Upper lobe of left lung (tissue), 6 donors: ENCODE measurements around the gene SEC14L6. TPM values are rescaled to one million over a fixed set of nuclear protein-coding genes. Genes with fewer than 3 reads are reported as not detected.

Experiments
- ATAC-seq, 2 donors: fragments of 200-7000 bp; cut with Tn5 transposase; one replicate each; pipeline ENCODE4 v1.9.1; 2022; ENCODE audit warnings: mild to moderate bottlenecking in 2 of 2, moderate library complexity in 2 of 2; ENCODE audit not compliant: low FRiP score in 2 of 2
- DNase-seq, 2 donors: peaks; one replicate each; pipeline ENCODE4 v3.0.0-alpha.2; 2019 to 2020
- H3K27ac ChIP-seq, 4 donors: fragments of 200-600 bp; sonication (generic); one replicate each; pipeline ENCODE4 v1.5.1; 2016 to 2019
- H3K27me3 ChIP-seq, 4 donors: fragments of 200-600 bp; sonication (generic); one replicate each; pipeline ENCODE4 v1.5.1; 2017 to 2019
- H3K36me3 ChIP-seq, 4 donors: fragments of 200-600 bp; sonication (generic); one replicate each; pipeline ENCODE4 v1.5.1; 2016 to 2019
- H3K4me1 ChIP-seq, 4 donors: fragments of 200-600 bp; sonication (generic); one replicate each; pipeline ENCODE4 v1.5.1; 2018 to 2019
- H3K4me3 ChIP-seq, 4 donors: fragments of 200-600 bp; sonication (generic); one replicate each; pipeline ENCODE4 v1.5.1; 2017 to 2019; ENCODE audit warnings: mild to moderate bottlenecking in 2 of 4, moderate library complexity in 1 of 4
- H3K9me3 ChIP-seq, 4 donors: fragments of 200-600 bp; sonication (generic); one replicate each; pipeline ENCODE4 v1.5.1; 2018 to 2019
- EP300 ChIP-seq, 4 donors: sonication (generic); formaldehyde crosslinking; IDR thresholded peaks; one replicate each; pipeline ENCODE4 v1.5.1; 2017; ENCODE audit warnings: antibody characterized with exemption in 4 of 4, control low read depth in 2 of 4
- POLR2A ChIP-seq, 4 donors: fragments of 450-650 bp; IDR thresholded peaks; one replicate each; pipeline ENCODE4 v1.5.1; 2016 to 2017; ENCODE audit warnings: antibody characterized with exemption in 4 of 4, mild to moderate bottlenecking in 2 of 4
- POLR2AphosphoS5 ChIP-seq, 2 donors: sonication (generic); formaldehyde crosslinking; IDR thresholded peaks; one replicate each; pipeline ENCODE4 v1.5.1; 2017; ENCODE audit warnings: antibody characterized with exemption in 2 of 2
- WGBS, 2 donors: methylation state at CpG; one replicate each; pipeline ENCODE4 v1.1.5; 2017 to 2018; 5-methylcytosine and 5-hydroxymethylcytosine counted together
- total RNA-seq, 6 donors: library from RNA; depleted of rRNA in 4 of 6; stranded (reverse); fragments of >200 nt in 4 of 6; gene quantifications; one replicate each; pipeline versions ENCODE4 v1.1.0 to v1.2.1, GENCODE V29; 2016 to 2021
- TF ChIP-seq, protein P1 (sequence below), 6 experiments: fragments of 450-650 bp in 4 of 6; fragments of 200-600 bp in 2 of 6; sonication (generic) in 2 of 6; IDR thresholded peaks; one replicate each; pipeline ENCODE4 v1.5.1; 2016 to 2019; ENCODE audit warnings: antibody characterized with exemption in 6 of 6
- donor health status: DM: no; HTN: no; CAD: no; lungs with moderate emphysema.
- donor health status: DM: no; HTN: yes; CAD: no; lungs with severe emphysema.

Gene SEC14L6
- total RNA-seq, 6 donors from 2014 or later = 11.4 to 41.3 (median 20.9) TPM

DNA sequence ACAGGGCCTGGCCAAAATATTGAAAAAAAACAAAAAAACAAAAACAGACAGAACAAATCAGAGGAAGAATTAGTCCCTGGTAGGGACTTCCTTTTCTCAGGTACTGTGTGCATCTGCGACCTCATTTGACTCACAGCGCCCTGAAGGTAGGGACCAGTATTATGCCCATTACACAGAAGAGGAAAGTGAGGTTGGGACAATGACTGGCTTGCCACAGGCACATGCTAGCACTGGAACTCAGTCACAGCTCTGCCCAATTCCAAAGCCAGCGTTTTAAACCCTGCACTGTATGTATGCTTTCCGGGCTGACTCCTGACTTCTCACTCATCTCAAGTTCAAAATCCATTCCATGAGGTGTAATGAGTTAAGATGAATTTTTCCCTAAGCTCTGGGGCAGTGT is 44.4 kb downstream of the SEC14L6 start:
- Histone ChIP-seq H3K4me1 (peaks cover 0 to 8% (median 7%) of the 10 kb centered on the region in 4 donors), H3K4me3 (no peak overlapping the region), H3K9me3 (no peaks in the 10 kb centered on the region), H3K27me3 (peaks cover 0 to 8% (median 3%) of the 10 kb centered on the region in 4 donors), H3K36me3 (no peaks in the 10 kb centered on the region), H3K27ac (no peak overlapping the region)
- TF ChIP-seq POLR2AphosphoS5 (IDR thresholded peaks at IDR 0.05) = no peak
- TF ChIP-seq EP300 (IDR thresholded peaks at IDR 0.05) = no peak
- ATAC-seq (no peak), DNase-seq (no peak)
- WGBS, 2 donors = 82 to 91% methylated on average over 4 of the region's 4 CpGs

DNA sequence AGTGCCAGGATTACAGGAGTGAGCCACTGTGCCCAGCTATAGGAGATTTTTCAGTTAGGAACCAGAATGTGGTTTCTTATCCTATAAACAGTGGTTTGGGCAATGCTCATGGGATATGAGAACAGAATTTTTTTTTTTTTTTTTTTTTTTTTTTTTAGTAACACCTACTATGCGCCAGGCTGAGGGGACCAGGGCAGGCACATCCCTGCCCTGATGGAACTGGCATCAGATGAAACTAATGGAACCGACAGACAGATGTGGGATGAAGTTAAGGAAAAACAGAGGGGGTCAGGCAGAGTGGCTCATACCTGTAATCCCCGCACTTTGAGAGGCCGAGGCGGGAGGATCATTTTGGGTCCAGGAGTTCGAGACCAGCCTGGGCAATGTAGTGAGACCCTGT is 45.9 kb downstream of the SEC14L6 start:
- H3K27ac ChIP-seq = no peak overlapping the region
- peaks cover 0 to 6% (median 3%) of the 10 kb centered on the region in 4 donors for H3K27me3 ChIP-seq
- TF ChIP-seq EP300 (IDR thresholded peaks at IDR 0.05) (no peak), POLR2A (IDR thresholded peaks at IDR 0.05) (no peak), POLR2AphosphoS5 (IDR thresholded peaks at IDR 0.05) (no peak)
- TF ChIP-seq, protein P1, sequence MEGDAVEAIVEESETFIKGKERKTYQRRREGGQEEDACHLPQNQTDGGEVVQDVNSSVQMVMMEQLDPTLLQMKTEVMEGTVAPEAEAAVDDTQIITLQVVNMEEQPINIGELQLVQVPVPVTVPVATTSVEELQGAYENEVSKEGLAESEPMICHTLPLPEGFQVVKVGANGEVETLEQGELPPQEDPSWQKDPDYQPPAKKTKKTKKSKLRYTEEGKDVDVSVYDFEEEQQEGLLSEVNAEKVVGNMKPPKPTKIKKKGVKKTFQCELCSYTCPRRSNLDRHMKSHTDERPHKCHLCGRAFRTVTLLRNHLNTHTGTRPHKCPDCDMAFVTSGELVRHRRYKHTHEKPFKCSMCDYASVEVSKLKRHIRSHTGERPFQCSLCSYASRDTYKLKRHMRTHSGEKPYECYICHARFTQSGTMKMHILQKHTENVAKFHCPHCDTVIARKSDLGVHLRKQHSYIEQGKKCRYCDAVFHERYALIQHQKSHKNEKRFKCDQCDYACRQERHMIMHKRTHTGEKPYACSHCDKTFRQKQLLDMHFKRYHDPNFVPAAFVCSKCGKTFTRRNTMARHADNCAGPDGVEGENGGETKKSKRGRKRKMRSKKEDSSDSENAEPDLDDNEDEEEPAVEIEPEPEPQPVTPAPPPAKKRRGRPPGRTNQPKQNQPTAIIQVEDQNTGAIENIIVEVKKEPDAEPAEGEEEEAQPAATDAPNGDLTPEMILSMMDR (IDR thresholded peaks at IDR 0.05) = no peak
- 90 to 92% methylated on average over 6 of the region's 6 CpGs for WGBS, 2 donors
- no peaks in the 10 kb centered on the region for H3K36me3 ChIP-seq
- H3K4me1 ChIP-seq = peaks cover 0 to 7% (median 4%) of the 10 kb centered on the region in 4 donors
- no peaks in the 10 kb centered on the region for H3K9me3 ChIP-seq
- DNase-seq = no peak
- no peak overlapping the region for H3K4me3 ChIP-seq
- ATAC-seq = no peak

DNA sequence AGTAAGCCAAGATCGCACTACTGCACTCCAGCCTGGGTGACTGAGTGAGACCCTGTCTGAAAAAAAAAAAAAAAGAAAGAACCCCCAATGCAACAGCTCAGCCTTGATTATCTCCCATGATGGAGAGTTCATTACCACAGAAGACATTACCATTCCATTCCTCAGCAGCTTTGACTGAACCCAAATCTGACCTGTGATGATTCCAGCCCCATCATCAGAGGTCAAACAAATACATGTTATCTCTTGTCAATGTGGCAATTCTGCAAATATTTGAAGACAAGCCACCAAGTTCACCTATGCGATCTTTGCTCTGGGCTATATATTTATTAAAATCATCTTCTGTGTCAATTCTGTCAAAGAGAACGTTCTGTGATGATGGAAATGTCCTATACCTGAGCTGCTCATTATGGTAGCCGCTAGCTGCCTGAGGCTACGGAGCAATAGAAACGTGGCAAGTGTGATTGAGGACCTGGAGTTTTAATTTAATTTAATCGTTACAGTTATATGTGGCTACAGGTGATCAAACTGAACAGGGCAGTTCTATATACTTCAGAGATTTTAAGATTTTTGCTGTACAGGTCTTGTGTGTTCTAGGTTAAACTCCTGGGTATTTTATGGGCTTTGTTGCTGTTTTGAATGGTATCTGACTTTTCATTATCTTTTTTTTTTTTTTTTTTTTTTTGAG is 48.9 kb downstream of the SEC14L6 start:
- Histone ChIP-seq H3K36me3 (no peaks in the 10 kb centered on the region), H3K9me3 (no peaks in the 10 kb centered on the region), H3K27me3 (no peaks in the 10 kb centered on the region), H3K27ac (no peak overlapping the region), H3K4me3 (no peak overlapping the region), H3K4me1 (no peaks in the 10 kb centered on the region)
- DNase-seq = no peak
- 81 to 85% methylated on average over 7 of the region's 7 CpGs for WGBS, 2 donors
- TF ChIP-seq POLR2A (IDR thresholded peaks at IDR 0.05) (no peak), POLR2AphosphoS5 (IDR thresholded peaks at IDR 0.05) (no peak), EP300 (IDR thresholded peaks at IDR 0.05) (no peak)
- TF ChIP-seq, protein P1 (IDR thresholded peaks at IDR 0.05) = no peak
- ATAC-seq = no peak

DNA sequence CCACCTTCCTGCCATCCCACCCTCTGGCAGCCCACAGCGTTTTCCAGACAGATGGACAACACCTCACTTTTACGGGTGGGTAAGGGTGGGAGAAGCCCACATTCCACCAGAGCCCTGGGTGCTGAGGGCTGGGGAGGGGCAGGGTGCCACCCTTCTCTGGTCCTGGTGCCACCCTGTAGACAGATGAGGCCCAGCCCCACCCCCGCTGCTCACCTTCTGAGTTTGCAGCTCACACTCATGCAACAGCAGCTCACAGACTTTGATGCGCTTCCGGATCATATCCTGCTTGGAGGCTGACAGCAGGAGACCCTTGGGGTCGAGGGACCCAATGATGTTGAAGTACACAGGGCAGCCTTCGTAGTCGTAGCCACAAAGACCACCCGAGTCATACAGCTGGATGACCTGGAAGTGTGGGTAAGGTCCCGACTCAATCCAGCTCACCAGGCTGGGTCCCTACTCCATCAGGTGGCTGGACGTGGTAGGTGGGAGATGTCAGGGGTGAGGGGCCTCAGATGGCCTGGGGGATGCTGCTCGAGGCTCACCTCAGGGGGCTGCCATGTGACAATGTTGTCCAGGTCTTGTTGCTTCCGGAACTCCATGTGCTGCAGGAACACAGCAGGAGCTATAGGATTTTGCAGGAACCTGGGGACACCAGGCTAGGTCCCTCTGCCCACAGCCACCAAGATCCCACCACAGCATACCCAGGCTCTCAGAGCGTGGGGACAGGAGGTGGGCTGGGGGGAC is 51.3 kb downstream of the SEC14L6 start:
- Histone ChIP-seq H3K27me3 (no peaks in the 10 kb centered on the region), H3K36me3 (no peaks in the 10 kb centered on the region), H3K27ac (no peak overlapping the region), H3K9me3 (no peaks in the 10 kb centered on the region), H3K4me1 (no peaks in the 10 kb centered on the region), H3K4me3 (no peak overlapping the region)
- ATAC-seq (no peak), DNase-seq (no peak)
- WGBS, 2 donors = 82 to 91% methylated on average over 3 to 14 of the region's 14 CpGs
- TF ChIP-seq, protein P1 (IDR thresholded peaks at IDR 0.05) = no peak
- TF ChIP-seq EP300 (IDR thresholded peaks at IDR 0.05) (no peak), POLR2A (IDR thresholded peaks at IDR 0.05) (no peak), POLR2AphosphoS5 (IDR thresholded peaks at IDR 0.05) (no peak)

DNA sequence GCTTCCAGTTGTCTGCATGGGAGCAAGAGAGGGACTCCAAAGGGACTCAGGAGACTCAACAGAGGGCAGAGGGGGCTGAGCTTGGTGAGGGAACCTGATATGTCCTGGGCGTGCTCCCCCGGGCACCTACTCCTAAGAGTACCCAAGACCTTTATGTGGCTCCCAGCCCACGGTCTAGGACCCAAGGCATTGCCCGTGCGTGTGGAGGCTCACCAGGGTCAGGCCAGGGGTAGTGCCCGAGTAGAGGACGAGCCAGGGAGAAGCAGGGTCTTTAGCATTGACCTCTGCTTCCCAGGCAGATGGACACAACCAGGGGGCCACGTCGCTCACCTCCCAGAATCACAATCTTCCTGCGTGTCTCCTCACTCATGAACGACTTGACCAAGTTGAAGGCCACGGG is 54.4 kb downstream of the SEC14L6 start:
- no peak overlapping the region for H3K27ac ChIP-seq
- H3K9me3 ChIP-seq = no peaks in the 10 kb centered on the region
- ATAC-seq = no peak
- H3K4me3 ChIP-seq = no peak overlapping the region
- H3K4me1 ChIP-seq = no peaks in the 10 kb centered on the region
- WGBS, 2 donors = 83 to 89% methylated on average over 7 to 12 of the region's 12 CpGs
- TF ChIP-seq POLR2A (IDR thresholded peaks at IDR 0.05) (no peak), EP300 (IDR thresholded peaks at IDR 0.05) (no peak), POLR2AphosphoS5 (IDR thresholded peaks at IDR 0.05) (no peak)
- TF ChIP-seq, protein P1 (IDR thresholded peaks at IDR 0.05) = no peak
- no peaks in the 10 kb centered on the region for H3K36me3 ChIP-seq
- no peaks in the 10 kb centered on the region for H3K27me3 ChIP-seq
- DNase-seq = no peak
